PFSK-1 (cell line): ENCODE measurements around the gene GGN.
A peak's percentile ranks its signal among the peaks of the same experiment; 100 is the strongest.

Experiments used
- FOXP2 ChIP-seq: optimal IDR thresholded peaks from 2 replicates; pipeline ENCODE3; 2011; ENCODE audit warnings: borderline replicate concordance, control low read depth, inconsistent platforms; ENCODE audit not compliant: insufficient read depth; ENCODE audit errors: extremely low read length, extremely low read depth
- POLR2AphosphoS5 ChIP-seq: IDR thresholded peaks from 2 replicates; pipeline ENCODE4 v1.6.1; 2012; ENCODE audit warnings: low read depth, mild to moderate bottlenecking, control low read depth, low read length, moderate library complexity
- REST ChIP-seq, 2 experiments: IDR thresholded peaks; 2 replicates each; pipeline versions ENCODE4 v1.6.1 to v1.8.0; 2011 to 2012; ENCODE audit warnings: low read depth in 2 of 2, low read length in 2 of 2, control low read depth in 1 of 2, inconsistent platforms in 1 of 2, mild to moderate bottlenecking in 1 of 2, moderate library complexity in 1 of 2; ENCODE audit not compliant: insufficient read depth in 1 of 2
- SIN3A ChIP-seq: IDR thresholded peaks from 2 replicates; pipeline ENCODE4 v1.6.1; 2012; ENCODE audit warnings: mild to moderate bottlenecking, low read length, moderate library complexity, borderline replicate concordance; ENCODE audit not compliant: insufficient read depth
- TAF1 ChIP-seq: IDR thresholded peaks from 2 replicates; pipeline ENCODE4 v1.6.1; 2012; ENCODE audit warnings: low read length, control low read depth, borderline replicate concordance; ENCODE audit not compliant: insufficient read depth

GGN gene

GRCh38 chr19:38375098-38375493, 12.7 kb downstream of the GGN start:
- no peak for TF ChIP-seq SIN3A
- no peak for TF ChIP-seq REST (IDR thresholded peaks at IDR 0.05; ENCODE audit: insufficient read depth in 1 of 2, low read depth in 2 of 2, low read length in 2 of 2)
- no peak for TF ChIP-seq POLR2AphosphoS5
- TF ChIP-seq FOXP2: no peak
- no peak for TF ChIP-seq TAF1

GRCh38 chr19:38374332-38375097, 13.3 kb downstream of the GGN start, which contains the start of gene PSMD8:
Gene PSMD8, plus strand, starts transcription at chr19:38374571. Its CDS starts 31 bp downstream, at chr19:38374602.
- TF ChIP-seq FOXP2 (peak; percentile 23), TAF1 (peak; percentile 98), SIN3A (peak; percentile 59; the same call in 1 of the 2 replicates), REST (IDR thresholded peaks at IDR 0.05; ENCODE audit: insufficient read depth in 1 of 2, low read depth in 2 of 2, low read length in 2 of 2) (peak in 1 of 2 experiments; percentile 72; a peak in 2 of 4 replicates), POLR2AphosphoS5 (peak; percentile 95)

GRCh38 chr19:38373907-38374331, 13.9 kb downstream of the GGN start:
- TF ChIP-seq REST (IDR thresholded peaks at IDR 0.05; ENCODE audit: insufficient read depth in 1 of 2, low read depth in 2 of 2, low read length in 2 of 2) (no peak), POLR2AphosphoS5 (no peak)

- TF ChIP-seq TAF1 (no peak), FOXP2 (no peak), POLR2AphosphoS5 (no peak), REST (IDR thresholded peaks at IDR 0.05; ENCODE audit: insufficient read depth in 1 of 2, low read depth in 2 of 2, low read length in 2 of 2) (no peak), SIN3A (no peak)
Observed at GRCh38 chr19:38371081-38371480, 16.8 kb downstream of the GGN start.

- TF ChIP-seq SIN3A: no peak
- no peak for TF ChIP-seq POLR2AphosphoS5
- TF ChIP-seq REST (IDR thresholded peaks at IDR 0.05; ENCODE audit: insufficient read depth in 1 of 2, low read depth in 2 of 2, low read length in 2 of 2): no peak
- no peak for TF ChIP-seq TAF1
- no peak for TF ChIP-seq FOXP2
Observed at GRCh38 chr19:38370299-38370698, 17.5 kb downstream of the GGN start.
